Esophagus squamous epithelium (tissue), 4 donors: ENCODE results near the gene HDAC10.

Experiments used
- CTCF ChIP-seq, 6 experiments: fragments of 450-650 bp in 4 of 6; fragments of 200-600 bp in 2 of 6; sonication (generic) in 2 of 6; IDR thresholded peaks; one replicate each; pipeline ENCODE4 v1.5.1; 2016 to 2019; ENCODE audit warnings: antibody characterized with exemption in 6 of 6, mild to moderate bottlenecking in 4 of 6, moderate library complexity in 4 of 6
- POLR2A ChIP-seq, 4 donors: fragments of 450-650 bp; IDR thresholded peaks; one replicate each; pipeline ENCODE4 v1.6.1; 2017; ENCODE audit warnings: antibody characterized with exemption in 4 of 4, mild to moderate bottlenecking in 4 of 4, moderate library complexity in 3 of 4

GRCh38 chr22:50253941-50254340, 2.9 kb upstream of the HDAC10 start:
- TF ChIP-seq CTCF (IDR thresholded peaks at IDR 0.05) = no peak
- no peak for TF ChIP-seq POLR2A (IDR thresholded peaks at IDR 0.05)
